SH-SY5Y (cell line): ENCODE data around the gene ZNF157.

Source experiments
- GATA2 ChIP-seq: IDR thresholded peaks from 2 replicates; pipeline ENCODE4 v1.6.1; 2011; ENCODE audit warnings: mild to moderate bottlenecking, low read depth, low read length
- GATA3 ChIP-seq: IDR thresholded peaks from 2 replicates; pipeline ENCODE4 v1.6.1; 2011; ENCODE audit warnings: low read depth, mild to moderate bottlenecking, low read length, moderate library complexity

- TF ChIP-seq GATA3 (no peak), GATA2 (no peak)
Observed at GRCh38 chrX:47413179-47413594, 42.8 kb downstream of the ZNF157 start.
